Activated CD8-positive, alpha-beta T cell treated with anti-CD3 and anti-CD28 coated beads for 36 hours (primary cell): Measurements from ENCODE around the gene VDAC2. TPM values are rescaled to one million over a fixed set of nuclear protein-coding genes. Genes with fewer than 3 reads are reported as not detected.
A peak's percentile ranks its signal among the peaks of the same experiment; 100 is the strongest.
"Not testable (repeated sequence)": the region's sequence is repeated elsewhere in the genome, so short reads cannot be mapped to it uniquely, and the experiment has no call there.

Source experiments
- ATAC-seq: fragments of 200-7000 bp; cut with Tn5 transposase; one replicate; pipeline ENCODE4 v1.10.0; 2021; ENCODE audit warnings: mild to moderate bottlenecking, moderate library complexity
- CTCF ChIA-PET: fragments of 350-600 bp; sonication (Branson Sonifier 250); formaldehyde crosslinking; loops from one replicate; lab custom pipeline; 2021; ENCODE audit warnings: antibody characterized with exemption; lab: Charles Lee
- POLR2A ChIA-PET: fragments of 350-600 bp; sonication (Branson Sonifier 250); formaldehyde crosslinking; loops from one replicate; lab custom pipeline; 2021; ENCODE audit warnings: antibody characterized with exemption; lab: Charles Lee
- DNase-seq: peaks from one replicate; pipeline ENCODE4 v3.0.0-alpha.2; 2020
- H3K27ac Mint-ChIP-seq: one replicate; pipeline ENCODE4 v1.8.0; 2021; ENCODE audit warnings: mild to moderate bottlenecking, mixed read lengths
- H3K27me3 Mint-ChIP-seq: one replicate; pipeline ENCODE4 v1.8.0; 2021; ENCODE audit warnings: mixed read lengths
- H3K36me3 Mint-ChIP-seq: one replicate; pipeline ENCODE4 v1.8.0; 2021; ENCODE audit warnings: low read depth, mixed read lengths
- H3K4me1 Mint-ChIP-seq: one replicate; pipeline ENCODE4 v1.8.0; 2021; ENCODE audit warnings: low read depth, mixed read lengths
- H3K4me3 Mint-ChIP-seq: one replicate; pipeline ENCODE4 v1.8.0; 2021; ENCODE audit warnings: mild to moderate bottlenecking, moderate library complexity, mixed read lengths
- H3K9me3 Mint-ChIP-seq: one replicate; pipeline ENCODE4 v1.8.0; 2021; ENCODE audit warnings: mixed read lengths
- CTCF ChIP-seq: fragments of 200-600 bp; IDR thresholded peaks from one replicate; pipeline ENCODE4 v1.8.0; 2022; ENCODE audit warnings: antibody characterized with exemption, mild to moderate bottlenecking
- intact Hi-C: fragments of 100-400 bp; cut with micrococcal nuclease; formaldehyde crosslinking; loops from one replicate; pipeline ENCODE4 v1.10.0; 2022
- total RNA-seq, 2 experiments: library from RNA; stranded (reverse); gene quantifications; one replicate each; pipeline ENCODE4 v1.2.3, GENCODE V29; 2021

The VDAC2 gene
- total RNA-seq, 2 experiments from 2014 or later, result 253 to 263 TPM

GRCh38 chr10:75212343-75212742 is 1.7 kb downstream of the VDAC2 start:
- Mint-ChIP-seq H3K27me3 (no peaks in the 10 kb centered on the region), H3K9me3 (no peaks in the 10 kb centered on the region), H3K4me3 (peak overlapping the region; percentile 98), H3K27ac (peak overlapping the region; percentile 100), H3K36me3 (peaks cover 43% of the 10 kb centered on the region), H3K4me1 (peaks cover 49% of the 10 kb centered on the region)
- ChIA-PET CTCF (interaction anchor here (0.7 to 8.5 kb wide), 6 partner anchors 12 to 743 kb away, joined by 3 to 57 read pairs (median 28); partner anchors contain the start of gene COMTD1), POLR2A (interaction anchor here (0.6 to 6.3 kb wide), 5 partner anchors 12 to 100 kb away, joined by 3 to 106 read pairs (median 15); partner anchors contain the start of genes COMTD1 and SAMD8)
- ATAC-seq (no peak), DNase-seq (no peak)
- TF ChIP-seq CTCF, result no peak
- intact Hi-C loops, result no loop called here

- ATAC-seq, result no peak
- H3K4me3 Mint-ChIP-seq, result no peak overlapping the region
- no peaks in the 10 kb centered on the region for H3K9me3 Mint-ChIP-seq
- peak overlapping the region; percentile 18 for H3K27ac Mint-ChIP-seq
- H3K4me1 Mint-ChIP-seq, result peaks cover 52% of the 10 kb centered on the region
- no peaks in the 10 kb centered on the region for H3K27me3 Mint-ChIP-seq
- intact Hi-C loops, result no loop called here
- no peak for DNase-seq
- ChIA-PET POLR2A (interaction anchor here (2.5 kb wide), 1 partner anchor 10 kb away, joined by 12 read pairs; no protein-coding TSS in a partner anchor), CTCF (interaction anchor here (0.6 to 1.4 kb wide), 5 partner anchors 9 to 16 kb away, joined by 3 to 6 read pairs (median 3); partner anchors contain the start of genes COMTD1 and VDAC2)
- TF ChIP-seq CTCF, result no peak
- peaks cover 67% of the 10 kb centered on the region for H3K36me3 Mint-ChIP-seq
These were observed 9.7 kb downstream of the VDAC2 start for GRCh38 chr10:75220274-75220673.

GRCh38 chr10:75221492-75221891 is 10.9 kb downstream of the VDAC2 start:
- H3K4me3 Mint-ChIP-seq, H3K27me3 Mint-ChIP-seq, intact Hi-C loops, DNase-seq, H3K9me3 Mint-ChIP-seq, ATAC-seq: not testable (repeated sequence)
- Mint-ChIP-seq H3K27ac (peak overlapping the region; percentile 7), H3K4me1 (peaks cover 53% of the 10 kb centered on the region), H3K36me3 (peaks cover 68% of the 10 kb centered on the region)
- ChIA-PET CTCF (interaction anchor here (1.2 to 1.5 kb wide), 2 partner anchors 11 to 33 kb away, joined by 3 read pairs; partner anchors contain the start of gene VDAC2), POLR2A (interaction anchor here (1.5 to 6.2 kb wide), 3 partner anchors 10 to 14 kb away, joined by 5 to 56 read pairs (median 7); partner anchors contain the start of genes COMTD1 and VDAC2)

DNA sequence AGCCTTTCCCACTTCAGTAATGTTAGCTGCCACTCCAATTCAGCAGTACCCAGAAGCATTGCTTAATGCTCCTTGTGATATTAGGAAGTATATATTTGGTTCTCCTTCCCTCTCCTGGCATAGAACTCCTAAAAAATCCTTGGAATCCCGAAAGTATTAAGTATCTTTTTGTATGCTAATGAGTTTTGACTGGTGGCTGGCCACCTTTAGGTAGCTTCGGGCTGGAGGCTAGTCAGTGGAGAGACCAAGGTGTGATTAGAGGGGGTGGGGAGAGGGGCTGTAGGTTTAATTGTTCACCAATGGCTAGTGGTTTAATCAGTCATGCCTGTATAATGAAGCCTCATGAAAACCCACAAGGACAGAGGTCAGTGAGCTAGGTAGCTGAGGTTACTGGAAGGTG is 12.9 kb downstream of the VDAC2 start:
- H3K4me3 Mint-ChIP-seq, result no peak overlapping the region
- no peak for DNase-seq
- peak overlapping the region; percentile 69 for H3K27ac Mint-ChIP-seq
- ATAC-seq, result no peak
- ChIA-PET POLR2A (interaction anchor here (1.1 to 6.2 kb wide), 3 partner anchors 9 to 112 kb away, joined by 3 to 56 read pairs (median 3); partner anchors contain the start of genes SAMD8 and VDAC2), CTCF (interaction anchor here (0.7 to 3.0 kb wide), 3 partner anchors 12 to 35 kb away, joined by 3 to 17 read pairs (median 4); partner anchors contain the start of genes COMTD1 and VDAC2)
- no peaks in the 10 kb centered on the region for H3K27me3 Mint-ChIP-seq
- H3K9me3 Mint-ChIP-seq, result no peaks in the 10 kb centered on the region
- peaks cover 56% of the 10 kb centered on the region for H3K36me3 Mint-ChIP-seq
- intact Hi-C loops, result no loop called here
- no peak for TF ChIP-seq CTCF
- peaks cover 58% of the 10 kb centered on the region for H3K4me1 Mint-ChIP-seq

DNA sequence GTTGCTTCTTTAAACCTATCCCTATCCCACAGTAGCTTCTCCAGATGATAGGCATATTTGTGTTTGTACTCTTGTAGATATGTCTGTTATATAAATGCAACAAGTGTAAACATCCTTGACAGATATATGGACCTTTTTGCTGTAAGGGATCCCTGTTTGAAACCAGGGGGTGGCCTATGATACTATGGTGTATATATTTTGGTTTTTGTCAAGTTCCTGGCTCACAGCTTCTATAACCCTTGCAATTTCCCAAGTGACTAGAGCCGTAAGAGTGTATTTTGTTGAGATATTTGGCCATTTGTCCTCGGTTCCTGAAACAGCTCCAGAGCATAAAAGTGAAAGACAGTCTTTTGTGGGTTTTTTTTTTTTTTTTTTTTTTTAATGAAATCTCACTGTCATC is 15.5 kb downstream of the VDAC2 start:
- ATAC-seq (no peak), DNase-seq (no peak)
- H3K27me3 Mint-ChIP-seq, result no peaks in the 10 kb centered on the region
- ChIA-PET CTCF (interaction anchor here (0.6 to 4.5 kb wide), 7 partner anchors 10 to 1069 kb away, joined by 3 to 29 read pairs (median 6); partner anchors contain the start of genes COMTD1 and VDAC2), POLR2A (interaction anchor here (3.9 to 6.2 kb wide), 2 partner anchors 10 to 15 kb away, joined by 32 to 56 read pairs; partner anchors contain the start of gene VDAC2)
- H3K4me3 Mint-ChIP-seq, result no peak overlapping the region
- no peaks in the 10 kb centered on the region for H3K9me3 Mint-ChIP-seq
- peaks cover 62% of the 10 kb centered on the region for H3K4me1 Mint-ChIP-seq
- H3K36me3 Mint-ChIP-seq, result peaks cover 60% of the 10 kb centered on the region
- intact Hi-C loops, result no loop called here
- TF ChIP-seq CTCF, result no peak
- peak overlapping the region; percentile 45 for H3K27ac Mint-ChIP-seq
